OCI-LY1 (cell line): Measurements from ENCODE around the gene IDI1.

Experiments used
- H2AFZ ChIP-seq: fragments of 200-600 bp; sonication (generic), shearing (Covaris generic); 2 replicates; pipeline ENCODE4 v1.6.0; 2014; ENCODE audit warnings: antibody characterized with exemption, mild to moderate bottlenecking, low read length
- H3F3A ChIP-seq: fragments of 200-600 bp; sonication (generic), shearing (Covaris generic); 2 replicates; pipeline ENCODE4 v1.6.0; 2014; ENCODE audit warnings: mild to moderate bottlenecking, antibody characterized with exemption, low read length, moderate library complexity; ENCODE audit not compliant: insufficient read depth
- H3K27ac ChIP-seq: fragments of 200-600 bp; sonication (generic); 2 replicates; pipeline ENCODE4 v1.5.1; 2014; ENCODE audit warnings: low read length, mixed run types, mild to moderate bottlenecking, low read depth; ENCODE audit not compliant: poor library complexity, severe bottlenecking
- H3K27me3 ChIP-seq: fragments of 200-600 bp; sonication (generic); 2 replicates; pipeline ENCODE4 v1.6.0; 2014; ENCODE audit warnings: antibody characterized with exemption, mild to moderate bottlenecking, low read length, moderate library complexity; ENCODE audit not compliant: insufficient read depth
- H3K36me3 ChIP-seq: fragments of 200-600 bp; sonication (generic); 2 replicates; pipeline ENCODE4 v1.6.1; 2014; ENCODE audit warnings: mild to moderate bottlenecking, antibody characterized with exemption, low read length, moderate library complexity, mixed read lengths; ENCODE audit not compliant: insufficient read depth
- H3K4me1 ChIP-seq: fragments of 200-600 bp; sonication (generic); 2 replicates; pipeline ENCODE4 v1.5.1; 2014; ENCODE audit warnings: mild to moderate bottlenecking, low read length, moderate library complexity; ENCODE audit not compliant: insufficient read depth, severe bottlenecking
- H3K4me2 ChIP-seq: fragments of 200-600 bp; sonication (generic), shearing (Covaris generic); 2 replicates; pipeline ENCODE4 v1.6.1; 2014; ENCODE audit warnings: low read length
- H3K4me3 ChIP-seq: fragments of 200-600 bp; sonication (generic); 2 replicates; pipeline ENCODE4 v1.5.1; 2014; ENCODE audit warnings: low read length, low read depth, mild to moderate bottlenecking, mixed read lengths; ENCODE audit not compliant: poor library complexity, severe bottlenecking
- H3K79me2 ChIP-seq: fragments of 200-600 bp; shearing (Covaris generic); 2 replicates; pipeline ENCODE4 v1.6.1; 2016; ENCODE audit warnings: mixed run types, low read length, mixed read lengths; ENCODE audit not compliant: insufficient read depth
- H3K9ac ChIP-seq: fragments of 200-600 bp; sonication (generic), shearing (Covaris generic); 2 replicates; pipeline ENCODE4 v1.6.1; 2014; ENCODE audit warnings: mild to moderate bottlenecking, low read length, mixed read lengths
- H3K9me2 ChIP-seq: fragments of 200-600 bp; sonication (generic), shearing (Covaris generic); 2 replicates; pipeline ENCODE4 v1.6.1; 2014; ENCODE audit warnings: low read depth, mild to moderate bottlenecking, low read length, mixed read lengths
- H3K9me3 ChIP-seq: fragments of 200-600 bp; shearing (Covaris generic); 2 replicates; pipeline ENCODE4 v1.6.1; 2014; ENCODE audit warnings: low read length, mixed read lengths
- H4K20me1 ChIP-seq: fragments of 200-600 bp; sonication (generic), shearing (Covaris generic); 2 replicates; pipeline ENCODE4 v1.6.0; 2016; ENCODE audit warnings: mild to moderate bottlenecking, low read length; ENCODE audit not compliant: insufficient read depth
- EZH2 ChIP-seq: fragments of 200-600 bp; sonication (generic), shearing (Covaris generic); IDR thresholded peaks from 2 replicates; pipeline ENCODE4 v1.8.0; 2017; ENCODE audit warnings: borderline replicate concordance, mixed run types, mild to moderate bottlenecking, antibody characterized with exemption, low read length, moderate library complexity, mixed read lengths
- TF ChIP-seq, protein P1 (sequence below): fragments of 200-600 bp; sonication (generic), shearing (Covaris generic); IDR thresholded peaks from 2 replicates; pipeline ENCODE4 v1.5.1; 2017; ENCODE audit warnings: mild to moderate bottlenecking, antibody characterized with exemption, low read length, moderate library complexity, mixed read lengths

The IDI1 gene

DNA sequence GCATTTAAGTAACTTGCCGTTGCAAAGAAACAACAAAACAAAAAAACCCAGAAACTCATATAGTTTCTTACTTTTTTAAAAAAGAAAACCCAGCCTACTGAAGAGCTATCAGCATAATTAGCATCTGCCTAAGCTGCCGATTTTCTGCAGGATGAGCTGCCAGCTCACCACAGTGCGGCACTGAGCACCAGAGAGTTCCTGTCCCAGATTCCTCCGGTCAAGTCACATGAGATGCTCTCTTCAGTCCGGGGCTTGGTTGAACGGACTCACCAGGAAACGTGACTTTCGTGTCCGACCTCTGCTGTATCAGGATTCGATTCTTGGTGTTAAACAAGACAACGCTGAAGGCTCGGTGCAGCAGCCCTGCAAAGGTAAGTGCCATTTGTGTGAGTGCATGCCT is 26.5 kb downstream of the IDI1 start:
- Histone ChIP-seq H3K27ac (no peak overlapping the region), H2AFZ (no peak overlapping the region), H3K36me3 (peaks cover 29% of the 10 kb centered on the region), H3K4me3 (no peak overlapping the region), H3K9me2 (no peaks in the 10 kb centered on the region), H3K4me2 (no peak overlapping the region), H3K27me3 (no peaks in the 10 kb centered on the region), H3K79me2 (no peaks in the 10 kb centered on the region), H3K4me1 (no peaks in the 10 kb centered on the region), H3K9ac (no peak overlapping the region), H4K20me1 (no peaks in the 10 kb centered on the region), H3F3A (no peaks in the 10 kb centered on the region), H3K9me3 (no peaks in the 10 kb centered on the region)
- TF ChIP-seq, protein P1, sequence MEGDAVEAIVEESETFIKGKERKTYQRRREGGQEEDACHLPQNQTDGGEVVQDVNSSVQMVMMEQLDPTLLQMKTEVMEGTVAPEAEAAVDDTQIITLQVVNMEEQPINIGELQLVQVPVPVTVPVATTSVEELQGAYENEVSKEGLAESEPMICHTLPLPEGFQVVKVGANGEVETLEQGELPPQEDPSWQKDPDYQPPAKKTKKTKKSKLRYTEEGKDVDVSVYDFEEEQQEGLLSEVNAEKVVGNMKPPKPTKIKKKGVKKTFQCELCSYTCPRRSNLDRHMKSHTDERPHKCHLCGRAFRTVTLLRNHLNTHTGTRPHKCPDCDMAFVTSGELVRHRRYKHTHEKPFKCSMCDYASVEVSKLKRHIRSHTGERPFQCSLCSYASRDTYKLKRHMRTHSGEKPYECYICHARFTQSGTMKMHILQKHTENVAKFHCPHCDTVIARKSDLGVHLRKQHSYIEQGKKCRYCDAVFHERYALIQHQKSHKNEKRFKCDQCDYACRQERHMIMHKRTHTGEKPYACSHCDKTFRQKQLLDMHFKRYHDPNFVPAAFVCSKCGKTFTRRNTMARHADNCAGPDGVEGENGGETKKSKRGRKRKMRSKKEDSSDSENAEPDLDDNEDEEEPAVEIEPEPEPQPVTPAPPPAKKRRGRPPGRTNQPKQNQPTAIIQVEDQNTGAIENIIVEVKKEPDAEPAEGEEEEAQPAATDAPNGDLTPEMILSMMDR, result no peak
- no peak for TF ChIP-seq EZH2

DNA sequence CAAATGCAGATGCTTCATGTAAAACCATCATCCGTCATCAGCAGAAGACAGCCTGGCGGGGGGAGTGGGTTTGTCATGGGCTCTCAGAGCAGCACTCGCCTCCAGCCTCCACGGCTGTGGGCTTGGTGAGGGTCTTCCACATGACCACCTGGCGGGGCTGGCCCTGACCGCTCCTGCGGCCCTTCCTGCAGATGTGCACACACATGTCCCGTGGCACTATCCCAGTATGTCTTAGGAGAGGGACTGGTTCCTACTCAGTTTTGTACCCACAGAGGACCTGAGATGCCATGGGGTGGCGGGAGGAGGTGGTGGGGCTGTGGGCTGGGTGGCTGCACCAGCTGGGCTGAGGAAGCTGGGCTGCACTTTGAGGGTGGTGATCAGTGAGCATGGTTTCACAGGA is 28.0 kb downstream of the IDI1 start:
- no peaks in the 10 kb centered on the region for H3F3A ChIP-seq
- no peaks in the 10 kb centered on the region for H3K27me3 ChIP-seq
- H3K4me3 ChIP-seq, result no peak overlapping the region
- no peaks in the 10 kb centered on the region for H3K9me3 ChIP-seq
- peaks cover 42% of the 10 kb centered on the region for H3K36me3 ChIP-seq
- no peak overlapping the region for H2AFZ ChIP-seq
- no peaks in the 10 kb centered on the region for H3K4me1 ChIP-seq
- no peaks in the 10 kb centered on the region for H4K20me1 ChIP-seq
- no peak overlapping the region for H3K27ac ChIP-seq
- H3K4me2 ChIP-seq, result no peak overlapping the region
- TF ChIP-seq, protein P1, result no peak
- TF ChIP-seq EZH2, result no peak
- H3K9me2 ChIP-seq, result no peaks in the 10 kb centered on the region
- no peaks in the 10 kb centered on the region for H3K79me2 ChIP-seq
- no peak overlapping the region for H3K9ac ChIP-seq

DNA sequence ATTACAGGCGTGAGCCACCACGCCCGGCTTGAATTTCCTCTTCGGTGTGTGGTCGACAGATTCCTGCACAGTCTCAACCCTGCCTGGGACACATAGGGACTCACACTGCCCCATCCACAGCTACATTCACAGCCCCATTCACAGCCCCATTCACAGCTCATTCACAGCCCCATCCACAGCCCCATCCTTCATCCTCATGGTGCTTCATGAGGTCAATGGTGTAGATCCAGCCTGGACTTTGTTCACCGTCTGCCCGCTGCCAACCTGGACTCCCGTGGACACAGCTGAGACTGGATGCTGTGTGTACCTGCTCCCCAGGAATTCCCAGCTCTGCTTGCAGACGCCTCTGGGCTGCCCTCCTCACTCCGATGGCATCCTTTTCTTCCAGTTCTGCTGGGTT is 28.5 kb downstream of the IDI1 start:
- no peaks in the 10 kb centered on the region for H3K4me1 ChIP-seq
- no peaks in the 10 kb centered on the region for H3K9me2 ChIP-seq

More for the DNA sequence above, 28.5 kb downstream of the IDI1 start:
- Histone ChIP-seq H3F3A (no peaks in the 10 kb centered on the region), H2AFZ (no peak overlapping the region), H3K27me3 (no peaks in the 10 kb centered on the region), H3K9me3 (no peaks in the 10 kb centered on the region), H3K9ac (no peak overlapping the region), H4K20me1 (no peaks in the 10 kb centered on the region), H3K27ac (no peak overlapping the region), H3K36me3 (peaks cover 47% of the 10 kb centered on the region), H3K4me2 (no peak overlapping the region), H3K4me3 (no peak overlapping the region), H3K79me2 (no peaks in the 10 kb centered on the region)
- TF ChIP-seq, protein P1, result no peak
- no peak for TF ChIP-seq EZH2
